ENCODE results near the gene SOX13.

The SOX13 gene

GRCh38 chr1:204041803-204042505 lies 31.0 kb upstream of the SOX13 start:
- H3K4me1 ChIP-seq (ENCODE audit: control insufficient read depth, low read length): no peaks in the 10 kb centered on the region
- H3K4me2 ChIP-seq (ENCODE audit: low read length): no peak overlapping the region
- H3K9me3 ChIP-seq (ENCODE audit: control insufficient read depth, insufficient read depth, low read length): no peaks in the 10 kb centered on the region
- no peaks in the 10 kb centered on the region for H4K20me1 ChIP-seq (ENCODE audit: control insufficient read depth, insufficient read depth, low read depth, low read length)
- H3K9me2 ChIP-seq (replicated peaks; ENCODE audit: control insufficient read depth, low read length): no peaks in the 10 kb centered on the region
- H3K4me3 ChIP-seq (ENCODE audit: low read length): no peak overlapping the region
- H3K36me3 ChIP-seq (ENCODE audit: control insufficient read depth, low read length): no peaks in the 10 kb centered on the region
- no peak for TF ChIP-seq CTCF (IDR thresholded peaks at IDR 0.05; ENCODE audit: low read depth, low read length, poor library complexity, severe bottlenecking)
- no peak for TF ChIP-seq EZH2phosphoT487 (IDR thresholded peaks at IDR 0.05; ENCODE audit: borderline replicate concordance, low read length)
- H3K79me2 ChIP-seq (ENCODE audit: control insufficient read depth, low read length): no peaks in the 10 kb centered on the region
- H3F3A ChIP-seq (ENCODE audit: control insufficient read depth, insufficient read depth): no peaks in the 10 kb centered on the region
- no peak overlapping the region for H3K27ac ChIP-seq (ENCODE audit: low read depth, low read length)
- no peaks in the 10 kb centered on the region for H3K27me3 ChIP-seq (ENCODE audit: control insufficient read depth, low read length)

GRCh38 chr1:204042516-204042915 lies 30.4 kb upstream of the SOX13 start:
- no peaks in the 10 kb centered on the region for H3F3A ChIP-seq (ENCODE audit: control insufficient read depth, insufficient read depth)
- no peaks in the 10 kb centered on the region for H4K20me1 ChIP-seq (ENCODE audit: control insufficient read depth, insufficient read depth, low read depth, low read length)
- no peak overlapping the region for H3K27ac ChIP-seq (ENCODE audit: low read depth, low read length)
- H3K9me2 ChIP-seq (replicated peaks; ENCODE audit: control insufficient read depth, low read length): no peaks in the 10 kb centered on the region
- H3K9me3 ChIP-seq (ENCODE audit: control insufficient read depth, insufficient read depth, low read length): no peaks in the 10 kb centered on the region
- H3K4me1 ChIP-seq (ENCODE audit: control insufficient read depth, low read length): no peaks in the 10 kb centered on the region
- no peak overlapping the region for H3K4me2 ChIP-seq (ENCODE audit: low read length)
- H3K27me3 ChIP-seq (ENCODE audit: control insufficient read depth, low read length): no peaks in the 10 kb centered on the region
- H3K4me3 ChIP-seq (ENCODE audit: low read length): no peak overlapping the region
- TF ChIP-seq EZH2phosphoT487 (IDR thresholded peaks at IDR 0.05; ENCODE audit: borderline replicate concordance, low read length): no peak
- TF ChIP-seq CTCF (IDR thresholded peaks at IDR 0.05; ENCODE audit: low read depth, low read length, poor library complexity, severe bottlenecking): no peak
- H3K79me2 ChIP-seq (ENCODE audit: control insufficient read depth, low read length): no peaks in the 10 kb centered on the region
- no peaks in the 10 kb centered on the region for H3K36me3 ChIP-seq (ENCODE audit: control insufficient read depth, low read length)

GRCh38 chr1:204043680-204044079 lies 29.2 kb upstream of the SOX13 start:
- no peaks in the 10 kb centered on the region for H3K9me2 ChIP-seq (replicated peaks; ENCODE audit: control insufficient read depth, low read length)
- no peaks in the 10 kb centered on the region for H3K36me3 ChIP-seq (ENCODE audit: control insufficient read depth, low read length)
- no peak overlapping the region for H3K4me3 ChIP-seq (ENCODE audit: low read length)
- H3K79me2 ChIP-seq (ENCODE audit: control insufficient read depth, low read length): no peaks in the 10 kb centered on the region
- no peaks in the 10 kb centered on the region for H3K4me1 ChIP-seq (ENCODE audit: control insufficient read depth, low read length)
- no peaks in the 10 kb centered on the region for H3K27me3 ChIP-seq (ENCODE audit: control insufficient read depth, low read length)
- no peak overlapping the region for H3K4me2 ChIP-seq (ENCODE audit: low read length)
- H4K20me1 ChIP-seq (ENCODE audit: control insufficient read depth, insufficient read depth, low read depth, low read length): no peaks in the 10 kb centered on the region
- H3F3A ChIP-seq (ENCODE audit: control insufficient read depth, insufficient read depth): no peaks in the 10 kb centered on the region
- no peak for TF ChIP-seq EZH2phosphoT487 (IDR thresholded peaks at IDR 0.05; ENCODE audit: borderline replicate concordance, low read length)
- no peak for TF ChIP-seq CTCF (IDR thresholded peaks at IDR 0.05; ENCODE audit: low read depth, low read length, poor library complexity, severe bottlenecking)
- H3K27ac ChIP-seq (ENCODE audit: low read depth, low read length): no peak overlapping the region
- no peaks in the 10 kb centered on the region for H3K9me3 ChIP-seq (ENCODE audit: control insufficient read depth, insufficient read depth, low read length)

Data from DOHH2 (cell line).